ENCODE data around the gene DAPK1. TPM values are rescaled to one million over a fixed set of nuclear protein-coding genes. Genes with fewer than 3 reads are reported as not detected.

Gene DAPK1
- total RNA-seq = 67.4 TPM

GRCh38 chr9:87497604-87498045, at the start of gene DAPK1:
Gene DAPK1, plus strand, starts transcription at chr9:87497867. Its CDS starts 1,211 bp downstream, at chr9:87499078.
- peak; percentile 71 for DNase-seq

- no peak for DNase-seq
These were observed 46.5 kb upstream of the DAPK1 start for GRCh38 chr9:87451149-87451548.

GRCh38 chr9:87455407-87455806, 42.3 kb upstream of the DAPK1 start:
- DNase-seq = no peak

GRCh38 chr9:87461256-87461655, 36.4 kb upstream of the DAPK1 start:
- no peak for DNase-seq

- DNase-seq = no peak
These were observed 33.3 kb upstream of the DAPK1 start for GRCh38 chr9:87464110-87464991.

GRCh38 chr9:87464992-87465378, 32.7 kb upstream of the DAPK1 start:
- DNase-seq = no peak

GRCh38 chr9:87465816-87466215, 31.9 kb upstream of the DAPK1 start:
- no peak for DNase-seq

GRCh38 chr9:87467187-87467586, 30.5 kb upstream of the DAPK1 start:
- no peak for DNase-seq

- DNase-seq = no peak
These were observed 27.7 kb upstream of the DAPK1 start for GRCh38 chr9:87469793-87470465.

- no peak for DNase-seq
These were observed 25.9 kb upstream of the DAPK1 start for GRCh38 chr9:87471746-87472145.

GRCh38 chr9:87475463-87475862, 22.2 kb upstream of the DAPK1 start:
- DNase-seq = no peak

- no peak for DNase-seq
These were observed 19.3 kb upstream of the DAPK1 start for GRCh38 chr9:87478226-87478992.

- no peak for DNase-seq
These were observed 17.9 kb upstream of the DAPK1 start for GRCh38 chr9:87479801-87480201.

GRCh38 chr9:87481890-87482855, 15.5 kb upstream of the DAPK1 start:
- DNase-seq = no peak

- DNase-seq = no peak
These were observed 7.4 kb upstream of the DAPK1 start for GRCh38 chr9:87490225-87490624.

GRCh38 chr9:87490907-87491306, 6.8 kb upstream of the DAPK1 start:
- DNase-seq = no peak

- no peak for DNase-seq
These were observed 6.1 kb upstream of the DAPK1 start for GRCh38 chr9:87491523-87491922.

GRCh38 chr9:87492642-87493041, 5.0 kb upstream of the DAPK1 start:
- DNase-seq = no peak

GRCh38 chr9:87494970-87495471, 2.6 kb upstream of the DAPK1 start:
- DNase-seq = no peak

GRCh38 chr9:87497080-87497603, 525 bp upstream of the DAPK1 start:
- no peak for DNase-seq

Measured in occipital lobe (tissue), 2 donors.